Lower leg skin (tissue), 4 donors: ENCODE measurements around the gene COX4I1. TPM values are rescaled to one million over a fixed set of nuclear protein-coding genes. Genes with fewer than 3 reads are reported as not detected.

Source experiments
- DNase-seq, 2 donors: peaks; one replicate each; pipeline ENCODE4 v3.0.0-alpha.2; 2019; ENCODE audit warnings: low spot score in 2 of 2
- H3K4me3 ChIP-seq: fragments of 200-600 bp; sonication (generic); 2 replicates; pipeline ENCODE4 v1.5.1; 2017; ENCODE audit warnings: mild to moderate bottlenecking, low read depth; ENCODE audit not compliant: poor library complexity, severe bottlenecking
- CTCF ChIP-seq, 3 donors: fragments of 450-650 bp; IDR thresholded peaks; one replicate each; pipeline ENCODE4 v1.5.1; 2016; ENCODE audit warnings: antibody characterized with exemption in 3 of 3, mild to moderate bottlenecking in 3 of 3, moderate library complexity in 2 of 3
- POLR2A ChIP-seq, 2 donors: fragments of 450-650 bp; IDR thresholded peaks; one replicate each; pipeline ENCODE4 v1.6.1; 2016 to 2017; ENCODE audit warnings: antibody characterized with exemption in 2 of 2, mild to moderate bottlenecking in 1 of 2, moderate library complexity in 1 of 2
- WGBS, 2 donors: methylation state at CpG; one replicate each; pipeline ENCODE4 v1.1.5; 2018; 5-methylcytosine and 5-hydroxymethylcytosine counted together
- intact Hi-C: fragments of 100-400 bp; cut with DNase I; formaldehyde crosslinking; loops from one replicate; pipeline ENCODE4 v1.15.0; 2023; ENCODE audit warnings: low total_unique reads
- total RNA-seq, 4 donors: library from RNA; depleted of rRNA; stranded (reverse); fragments of >200 nt; gene quantifications; one replicate each; pipeline ENCODE4 v1.1.0, GENCODE V29; 2016

Gene COX4I1
- total RNA-seq, 4 donors from 2014 or later: 411 to 675 (median 548) TPM

- WGBS, 2 donors: 42 to 49% methylated on average over 21 of the region's 21 CpGs
Observed at GRCh38 chr16:85752511-85753420, 46.7 kb upstream of the COX4I1 start.

GRCh38 chr16:85753559-85753958 lies 45.9 kb upstream of the COX4I1 start:
- TF ChIP-seq CTCF (IDR thresholded peaks at IDR 0.05) (no peak), POLR2A (IDR thresholded peaks at IDR 0.05) (no peak)
- 38 to 62% methylated on average over 6 of the region's 6 CpGs for WGBS, 2 donors
- DNase-seq: no peak

More at GRCh38 chr16:85752511-85753420, 46.7 kb upstream of the COX4I1 start:
- DNase-seq: no peak
- TF ChIP-seq POLR2A (IDR thresholded peaks at IDR 0.05): no peak
- no peak for TF ChIP-seq CTCF (IDR thresholded peaks at IDR 0.05)
- intact Hi-C loops: no loop called here
- no peak overlapping the region for H3K4me3 ChIP-seq

GRCh38 chr16:85753976-85754375 lies 45.5 kb upstream of the COX4I1 start:
- WGBS, 2 donors: 65 to 72% methylated on average over 5 to 7 of the region's 7 CpGs
- no peak for TF ChIP-seq POLR2A (IDR thresholded peaks at IDR 0.05)
- H3K4me3 ChIP-seq: no peak overlapping the region
- no peak for DNase-seq
- intact Hi-C loops: no loop called here

More at GRCh38 chr16:85753559-85753958, 45.9 kb upstream of the COX4I1 start:
- intact Hi-C loops: no loop called here
- no peak overlapping the region for H3K4me3 ChIP-seq

DNA sequence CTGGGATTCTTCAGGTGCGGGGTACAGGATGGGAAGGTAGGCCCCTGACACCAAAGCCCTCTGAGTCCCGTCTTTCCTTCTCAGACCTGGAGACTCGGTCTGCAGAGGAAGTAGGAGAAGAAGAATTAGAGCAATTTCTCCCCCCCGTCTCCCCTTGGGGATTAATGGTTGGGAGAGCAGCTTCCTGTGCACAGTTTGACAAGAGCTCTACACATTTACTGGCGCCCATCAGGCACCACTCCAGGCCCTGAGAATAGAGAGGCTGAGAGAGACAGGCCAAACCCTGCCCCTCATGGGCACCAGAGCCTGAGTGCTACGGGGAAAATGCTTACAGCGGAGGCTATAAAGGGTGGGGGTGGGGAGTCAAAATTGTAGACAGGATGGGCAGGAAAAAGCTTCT lies 45.1 kb upstream of the COX4I1 start:
- no peak for DNase-seq
- no peak overlapping the region for H3K4me3 ChIP-seq
- 49 to 51% methylated on average over 7 of the region's 7 CpGs for WGBS, 2 donors
- TF ChIP-seq POLR2A (IDR thresholded peaks at IDR 0.05) (no peak), CTCF (IDR thresholded peaks at IDR 0.05) (no peak)
- intact Hi-C loops: no loop called here

DNA sequence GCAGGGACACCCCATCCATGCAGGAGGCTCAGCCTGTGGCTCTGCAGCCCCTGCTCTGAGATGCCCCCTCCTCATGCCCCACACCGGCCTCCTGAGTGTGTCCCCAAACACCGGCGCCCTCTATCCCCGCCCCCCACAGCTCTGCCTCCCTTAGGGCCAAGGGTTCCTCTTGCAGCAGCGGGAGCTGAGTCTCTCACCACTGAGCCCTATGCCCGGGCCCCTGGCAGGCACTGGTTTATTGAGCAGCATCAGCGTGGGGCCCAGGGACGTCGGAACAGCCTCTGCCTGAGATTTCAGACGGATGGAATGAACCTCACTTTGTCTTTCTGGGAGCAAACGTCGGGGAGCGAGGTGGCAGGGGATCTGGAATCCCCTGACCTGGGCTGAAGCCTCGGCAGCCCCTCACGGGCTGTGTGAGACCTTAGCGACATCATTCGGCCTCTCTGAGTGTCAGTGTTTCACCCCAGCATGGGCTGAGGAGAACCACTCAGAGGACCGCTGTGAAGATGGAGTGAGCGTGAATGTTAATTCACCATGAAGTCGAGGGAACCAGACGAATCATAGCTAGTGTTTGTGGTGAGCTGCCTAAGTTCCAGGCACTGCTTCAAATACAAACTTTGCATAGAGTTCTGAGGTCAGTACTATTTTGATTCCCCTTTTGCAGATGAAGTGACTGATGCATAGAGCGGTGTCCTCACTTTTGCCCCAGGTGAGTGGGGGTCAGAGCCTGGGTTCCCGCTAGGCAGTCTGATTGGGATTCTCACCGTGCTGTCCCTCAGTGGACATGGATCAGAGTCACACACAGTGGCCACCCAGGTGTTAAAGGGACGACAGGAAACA lies 43.3 kb upstream of the COX4I1 start:
- TF ChIP-seq CTCF (IDR thresholded peaks at IDR 0.05) (no peak), POLR2A (IDR thresholded peaks at IDR 0.05) (no peak)
- WGBS, 2 donors: 74 to 81% methylated on average over 25 of the region's 25 CpGs
- no peak overlapping the region for H3K4me3 ChIP-seq
- DNase-seq: no peak
- intact Hi-C loops: no loop called here

DNA sequence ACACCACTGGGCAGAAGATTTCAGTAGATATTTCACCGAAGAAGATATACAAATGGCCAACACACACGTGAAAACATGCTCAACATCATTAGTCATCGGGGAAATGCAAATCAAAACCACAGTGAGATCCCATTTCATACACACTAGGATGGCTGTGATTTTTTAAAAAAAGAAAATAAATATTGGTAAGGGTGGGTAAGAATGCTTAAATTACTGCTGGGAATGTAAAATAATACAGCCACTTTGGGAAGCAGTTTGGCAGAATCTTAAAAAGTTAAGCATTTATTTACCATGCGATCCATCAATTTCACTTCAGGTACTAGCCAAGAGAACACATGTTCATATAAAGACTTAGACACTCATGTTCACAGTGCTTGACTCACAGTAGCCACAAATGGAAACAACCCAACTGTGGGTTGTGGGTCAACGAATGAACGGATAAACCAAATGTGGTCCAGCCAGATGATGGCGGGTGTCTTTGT lies 42.1 kb upstream of the COX4I1 start:
- TF ChIP-seq POLR2A (IDR thresholded peaks at IDR 0.05) (no peak), CTCF (IDR thresholded peaks at IDR 0.05) (no peak)
- WGBS, 2 donors: 49 to 50% methylated on average over 7 of the region's 7 CpGs
- no peak overlapping the region for H3K4me3 ChIP-seq
- intact Hi-C loops: no loop called here
- DNase-seq: no peak
